Stimulated activated naive CD4-positive, alpha-beta T cell treated with Interleukin-2 at 50 U/mL for 16 hours (primary cell): Measurements from ENCODE around the gene DYNC1H1.

Experiments
- DNase-seq: peaks from one replicate; lab custom pipeline; 2025; lab: John Stamatoyannopoulos, UW

Gene DYNC1H1

DNA sequence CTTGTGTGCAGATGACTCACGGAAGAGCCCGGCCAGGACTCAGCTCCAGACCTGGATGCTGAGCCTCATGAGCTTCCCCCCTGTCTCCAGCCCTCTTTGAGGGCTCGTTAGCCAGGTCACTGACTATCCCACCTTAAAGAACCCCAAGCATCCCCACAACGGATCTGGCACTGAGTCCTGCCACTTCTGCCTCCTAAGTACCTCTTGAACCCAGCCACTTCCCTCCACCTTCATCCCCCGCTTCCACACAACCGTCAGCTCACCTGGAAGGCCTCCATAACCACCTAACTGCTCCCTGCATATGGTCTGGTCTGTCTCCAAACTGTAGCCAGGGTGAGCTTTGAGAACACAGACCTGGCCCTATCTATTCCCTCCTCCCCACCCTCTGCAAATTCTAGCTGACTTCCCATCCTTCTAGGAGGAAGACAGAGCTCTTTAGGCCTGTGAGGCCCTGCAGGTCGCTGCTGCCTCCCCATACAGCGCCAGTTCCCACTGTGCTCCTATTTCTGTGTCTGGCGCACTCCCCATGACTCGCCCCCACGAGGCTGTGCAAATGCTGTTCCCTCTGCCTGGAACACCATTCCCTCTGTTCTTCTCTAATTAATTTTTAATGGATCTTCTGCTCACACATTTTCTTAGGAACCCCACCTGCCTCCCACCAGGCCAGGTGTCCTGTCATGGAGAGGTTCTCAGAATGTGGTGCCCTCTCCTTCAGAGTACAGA, 125.4 kb downstream of the DYNC1H1 start:
- DNase-seq = no peak

DNA sequence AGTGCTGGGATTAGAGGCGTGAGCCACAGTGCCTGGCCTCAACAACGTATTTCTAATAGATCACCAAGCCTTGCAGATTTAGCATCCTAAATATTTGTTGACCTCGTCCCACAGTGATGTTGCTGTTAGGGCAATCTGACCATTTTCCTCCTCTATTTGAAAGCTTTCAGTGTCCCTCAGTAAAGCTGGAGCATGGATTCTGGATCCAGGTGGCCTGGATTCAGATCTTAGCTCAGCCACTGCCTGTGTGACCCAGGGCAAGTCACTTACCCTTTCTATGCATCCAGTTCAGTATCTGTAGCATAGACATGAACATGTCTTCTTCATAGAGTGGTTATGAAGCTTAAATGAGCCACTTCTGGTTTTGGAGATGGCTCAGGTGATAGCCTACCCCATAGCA, 126.3 kb downstream of the DYNC1H1 start:
- DNase-seq = no peak

GRCh38 chr14:102092806-102093205, 128.4 kb downstream of the DYNC1H1 start:
- no peak for DNase-seq

DNA sequence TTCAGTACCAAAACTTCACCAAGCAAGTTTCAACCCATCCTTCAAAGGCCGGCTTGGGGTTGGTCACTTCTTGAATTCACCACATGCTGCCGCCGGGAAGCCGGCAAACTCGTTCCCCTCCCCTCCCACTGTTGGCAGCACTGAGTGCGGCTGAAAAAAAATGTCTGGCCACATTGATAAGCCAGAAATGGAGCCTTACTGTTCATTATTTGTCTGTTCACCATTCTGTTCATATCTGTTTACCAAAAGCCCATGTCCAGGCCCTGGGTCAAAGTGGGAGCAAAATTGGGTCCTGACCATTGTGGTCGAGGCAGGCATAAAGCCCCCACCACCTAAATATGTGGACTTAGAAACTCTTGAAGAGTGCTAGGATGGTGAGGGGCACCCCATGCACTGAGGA, 129.7 kb downstream of the DYNC1H1 start:
- no peak for DNase-seq

DNA sequence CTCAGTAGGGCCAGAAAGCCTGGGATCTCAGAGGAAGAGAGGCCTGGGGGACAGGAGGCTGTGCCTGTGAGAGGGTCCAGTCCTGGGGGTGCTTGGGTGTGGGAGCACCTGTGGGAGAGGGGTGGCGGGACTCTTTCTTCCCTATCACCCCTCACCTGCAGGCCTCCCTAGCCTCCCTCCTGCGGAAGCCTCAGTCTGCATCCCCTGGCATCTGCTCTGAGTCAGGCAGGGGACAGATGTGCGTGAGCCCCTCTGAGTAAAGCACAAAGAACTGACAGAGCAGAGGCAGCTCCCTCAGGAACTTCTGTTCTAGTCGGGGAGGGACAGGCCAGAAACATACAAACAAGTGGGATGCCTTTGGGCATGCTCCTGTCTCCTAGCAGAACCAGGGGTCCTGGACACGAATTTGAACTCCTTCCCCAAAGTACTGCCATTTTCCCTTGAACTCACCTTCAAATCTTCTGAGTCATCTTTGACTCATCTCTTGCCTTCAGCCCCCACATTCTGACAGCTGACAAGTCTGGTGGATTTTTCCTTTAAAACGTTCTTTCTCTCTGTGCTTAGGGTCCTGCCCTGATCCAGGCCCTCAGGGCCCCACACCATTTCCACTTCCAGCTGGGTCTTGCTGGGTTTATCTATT, 131.0 kb downstream of the DYNC1H1 start:
- no peak for DNase-seq

DNA sequence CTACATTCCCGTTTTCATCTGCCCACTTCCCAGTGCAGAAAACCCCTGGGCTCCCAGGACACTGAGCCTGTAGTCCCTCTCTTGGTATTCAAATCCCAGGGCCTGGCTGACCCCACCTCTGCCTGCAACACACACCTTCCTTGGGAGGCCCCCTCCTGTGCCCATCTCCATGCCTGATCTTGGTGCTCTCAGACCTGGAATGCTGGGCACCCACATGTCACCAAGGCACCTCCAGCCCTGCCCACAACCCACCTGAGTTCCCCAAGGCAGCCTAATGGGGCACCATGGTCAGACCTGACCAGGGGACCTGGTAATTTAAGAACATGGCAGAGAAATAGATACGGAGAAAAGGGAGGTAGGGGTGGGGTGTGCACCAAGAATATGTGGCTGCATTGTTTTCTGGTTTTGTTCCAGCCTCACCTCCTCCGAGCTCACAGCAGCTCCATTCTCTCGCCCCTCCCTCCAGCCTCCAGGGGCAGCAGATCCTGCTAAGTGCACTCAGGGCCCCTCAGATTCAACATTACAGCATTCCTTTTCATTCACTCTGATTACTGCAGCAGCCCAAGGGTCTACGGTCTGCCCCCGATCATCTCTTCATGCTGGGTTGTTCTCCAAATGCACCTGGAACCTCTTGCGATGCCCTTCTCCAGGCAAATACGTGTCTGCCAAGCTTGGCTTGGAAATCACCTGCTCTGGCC, 131.6 kb downstream of the DYNC1H1 start:
- no peak for DNase-seq

DNA sequence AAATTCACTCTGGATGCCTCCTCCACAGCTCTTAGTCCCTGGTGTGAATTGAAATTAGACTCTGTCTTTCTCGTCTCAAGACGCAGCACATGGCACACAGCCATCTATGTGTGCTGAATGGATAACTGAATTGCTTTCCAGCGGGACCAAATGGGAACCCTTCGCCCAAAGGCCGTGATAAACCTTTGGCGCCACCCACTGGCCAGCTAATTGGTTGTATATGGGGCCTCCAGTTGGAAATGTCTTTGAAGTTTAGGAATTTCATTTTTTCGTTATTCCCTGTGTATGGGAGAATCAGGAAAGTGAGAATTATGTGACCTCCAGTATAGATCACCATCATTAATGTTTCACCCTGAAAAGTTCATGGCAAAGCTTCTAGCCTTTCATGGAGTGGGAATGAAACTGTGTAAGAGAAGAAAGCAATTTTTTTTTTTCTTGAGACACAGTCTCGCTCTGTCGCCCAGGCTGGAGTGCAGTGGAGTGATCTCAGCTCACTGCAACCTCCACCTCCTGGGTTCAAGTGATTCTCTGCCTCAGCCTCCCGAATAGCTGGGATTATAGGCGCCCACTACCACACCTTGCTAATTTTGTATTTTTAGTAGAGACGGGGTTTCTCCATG, 132.3 kb downstream of the DYNC1H1 start:
- DNase-seq = peak; percentile 44

DNA sequence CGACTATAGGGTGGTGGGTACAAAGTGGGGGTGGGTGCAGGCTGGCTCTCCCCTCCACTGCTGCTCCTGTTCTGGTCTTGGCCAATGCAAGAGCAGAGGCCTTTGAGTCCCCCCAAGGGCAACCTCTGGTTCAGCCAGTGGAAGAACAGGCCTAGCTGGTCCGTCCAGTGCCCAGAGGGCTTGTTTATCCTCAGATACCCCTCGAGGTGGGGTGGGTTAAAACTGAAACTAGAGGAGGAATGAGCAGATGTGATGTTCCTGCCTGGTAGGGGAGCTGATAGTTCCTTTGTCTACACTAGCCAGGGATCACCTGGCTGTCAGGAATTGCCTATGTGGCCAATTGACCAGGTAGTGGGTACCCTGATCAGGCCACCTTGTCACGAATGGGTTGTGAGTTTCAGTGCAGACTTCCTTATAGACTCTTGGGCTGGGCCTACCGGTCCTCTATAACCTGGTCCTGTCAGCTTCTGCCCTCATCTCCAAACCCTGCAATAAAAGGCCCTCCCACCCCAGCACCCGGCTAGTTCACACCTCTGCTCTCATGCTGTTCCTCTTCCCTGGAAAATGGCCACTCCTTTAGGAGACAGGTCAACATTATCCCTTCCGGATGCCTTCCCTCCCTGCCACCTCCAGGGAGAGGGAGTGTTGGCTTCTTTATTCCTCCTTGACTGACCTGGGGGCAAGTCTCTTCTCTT, 133.2 kb downstream of the DYNC1H1 start:
- DNase-seq = no peak

DNA sequence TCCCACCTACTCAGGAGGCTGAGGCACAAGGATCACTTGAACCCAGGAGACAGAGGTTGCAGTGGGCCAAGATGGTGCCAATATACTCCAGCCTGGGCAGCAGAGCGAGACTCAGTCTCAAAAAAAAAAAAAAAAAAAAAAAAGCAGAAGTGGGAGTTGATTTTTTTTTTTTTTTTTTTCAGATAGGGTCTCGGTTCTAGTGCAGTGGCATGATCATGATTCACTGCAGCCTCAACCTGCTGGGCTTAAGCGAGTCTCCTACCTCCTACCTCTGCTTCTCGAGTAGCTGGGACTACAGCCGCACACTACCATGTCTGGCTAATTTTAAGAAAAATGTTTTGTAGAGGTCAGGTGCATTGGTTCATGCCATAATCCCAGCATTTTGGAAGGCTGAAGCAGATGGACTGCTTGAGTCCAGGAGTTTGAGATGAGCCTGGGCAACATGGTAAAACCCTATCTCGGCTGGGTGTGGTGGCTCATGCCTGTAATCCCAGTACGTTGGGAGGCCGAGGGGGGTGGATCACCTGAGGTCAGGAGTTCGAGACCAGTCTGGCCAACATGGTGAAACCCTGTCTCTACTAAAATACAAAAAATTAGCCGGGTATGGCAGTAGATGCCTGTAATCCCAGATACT, 138.8 kb downstream of the DYNC1H1 start:
- DNase-seq = no peak

DNA sequence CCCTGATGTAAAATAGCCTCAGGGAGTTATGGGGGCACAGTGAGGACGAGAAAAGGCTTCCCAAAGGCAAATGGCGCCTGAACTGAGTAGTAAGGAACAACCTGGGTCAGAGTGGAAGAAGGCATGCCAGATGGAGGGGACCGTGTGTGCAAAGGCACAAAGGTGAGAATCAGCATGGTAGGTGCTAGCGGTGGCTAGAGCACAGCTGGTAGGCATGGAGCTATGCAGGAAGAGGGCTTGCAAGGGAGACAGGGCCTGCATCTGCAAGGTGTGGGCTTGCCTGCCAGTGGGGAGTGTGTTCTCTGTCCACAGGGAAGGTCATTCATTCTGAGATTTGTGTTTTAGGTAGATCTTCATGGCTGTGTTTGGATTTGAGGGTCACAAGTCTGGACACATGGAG, 141.0 kb downstream of the DYNC1H1 start:
- DNase-seq = no peak
